ENCODE results near the gene CRYM. TPM values are rescaled to one million over a fixed set of nuclear protein-coding genes. Genes with fewer than 3 reads are reported as not detected.

CRYM gene
- total and polyA plus RNA-seq, 10 of the 15 experiments (the other 5 are each of a cell fraction or from before 2014, with no cell fraction given): 0.30 to 6.1 (median 3.9) TPM

GRCh38 chr16:21272253-21272652, 5.8 kb downstream of the CRYM start (continued):
- TF ChIP-seq EP300 (IDR thresholded peaks at IDR 0.05; ENCODE audit: borderline replicate concordance in 1 of 2, control insufficient read depth in 1 of 2, low read depth in 2 of 2, low read length in 2 of 2) (no peak), MYB (IDR thresholded peaks at IDR 0.05; ENCODE audit: borderline replicate concordance, low read depth, low read length) (no peak)

- ATAC-seq: no peak
- no peak overlapping the region for H3K4me3 ChIP-seq
- H3K9ac ChIP-seq (ENCODE audit: control insufficient read depth, insufficient read depth, low read length): no peak overlapping the region
- BruUV-seq (replicated peaks): no TSS peak
- 66% methylated on average over 9 of the region's 9 CpGs for WGBS (ENCODE audit: insufficient coverage, insufficient replicate concordance, low lambda C conversion rate, missing lambda C conversion rate)
- no peaks in the 10 kb centered on the region for H3K36me3 ChIP-seq (ENCODE audit: control insufficient read depth in 2 of 2, insufficient read depth in 2 of 2, low read length in 1 of 2)
- intact Hi-C loops (cut with micrococcal nuclease; ENCODE audit: unreplicated experiment): no loop called here
- no peak for FAIRE-seq
- CTCF ChIA-PET: no interaction called here
- TF ChIP-seq MTA3 (IDR thresholded peaks at IDR 0.05; ENCODE audit: borderline replicate concordance, low read length) (no peak), NR2F1 (conservative IDR thresholded peaks at IDR 0.05) (0 out of 2 replicates have a peak, but pooled peaks have one; percentile 24)
- SMC1A ChIA-PET (ENCODE audit: uncharacterized antibody, unreplicated experiment): interaction anchor here (1.3 kb wide), 1 partner anchor 15 kb away, joined by 3 read pairs; no protein-coding TSS in a partner anchor
- no peaks in the 10 kb centered on the region for H3K9me3 ChIP-seq (replicated peaks; ENCODE audit: control insufficient read depth, insufficient read depth, low read length)
- RAD21 ChIA-PET (ENCODE audit: unreplicated experiment): no interaction called here
- no peak overlapping the region for H3K4me2 ChIP-seq (ENCODE audit: control insufficient read depth, insufficient read depth)
- no peaks in the 10 kb centered on the region for H4K20me1 ChIP-seq (ENCODE audit: control insufficient read depth, insufficient read depth)
- POLR2A ChIA-PET: interaction anchor here (0.5 kb wide), 1 partner anchor 16 kb away, joined by 5 read pairs; no protein-coding TSS in a partner anchor
- in situ Hi-C loops (cut with MboI): no loop called here
- DNase-seq (ENCODE audit: low read depth, low spot score): no peak
- peaks cover 20% of the 10 kb centered on the region for H3K4me1 ChIP-seq (ENCODE audit: control insufficient read depth, insufficient read depth, low read length)
- H3K27me3 ChIP-seq (replicated peaks in 1 of 2; ENCODE audit: control insufficient read depth in 2 of 2, insufficient read depth in 2 of 2, low read length in 1 of 2): no peaks in the 10 kb centered on the region
- no peak overlapping the region for H3K27ac ChIP-seq (ENCODE audit: control insufficient read depth, insufficient read depth)
- no peak overlapping the region for H2AFZ ChIP-seq (ENCODE audit: control insufficient read depth, low read depth, low read length)
- H3K79me2 ChIP-seq (ENCODE audit: control insufficient read depth, insufficient read depth, low read length): no peaks in the 10 kb centered on the region
These were observed 9.9 kb downstream of the CRYM start for GRCh38 chr16:21268236-21268635.

GRCh38 chr16:21267298-21267697, 10.8 kb downstream of the CRYM start:
- ChIA-PET POLR2A (no interaction called here), RAD21 (ENCODE audit: unreplicated experiment) (no interaction called here), SMC1A (ENCODE audit: uncharacterized antibody, unreplicated experiment) (interaction anchor here (4.4 kb wide), 1 partner anchor 8 kb away, joined by 49 read pairs; the partner anchor contains the start of gene CRYM), CTCF (interaction anchor here (4.4 kb wide), 1 partner anchor 9 kb away, joined by 20 read pairs; the partner anchor contains the start of gene CRYM)
- BruUV-seq (replicated peaks): no TSS peak
- DNase-seq (ENCODE audit: low read depth, low spot score) (no peak), ATAC-seq (no peak), FAIRE-seq (no peak)
- no peaks in the 10 kb centered on the region for H4K20me1 ChIP-seq (ENCODE audit: control insufficient read depth, insufficient read depth)
- H3K9me3 ChIP-seq (replicated peaks; ENCODE audit: control insufficient read depth, insufficient read depth, low read length): no peaks in the 10 kb centered on the region
- H2AFZ ChIP-seq (ENCODE audit: control insufficient read depth, low read depth, low read length): no peak overlapping the region
- intact Hi-C loops (cut with micrococcal nuclease; ENCODE audit: unreplicated experiment) (no loop called here), in situ Hi-C loops (cut with MboI) (no loop called here)
- no peaks in the 10 kb centered on the region for H3K79me2 ChIP-seq (ENCODE audit: control insufficient read depth, insufficient read depth, low read length)
- peaks cover 15% of the 10 kb centered on the region for H3K4me1 ChIP-seq (ENCODE audit: control insufficient read depth, insufficient read depth, low read length)
- no peaks in the 10 kb centered on the region for H3K27me3 ChIP-seq (replicated peaks in 1 of 2; ENCODE audit: control insufficient read depth in 2 of 2, insufficient read depth in 2 of 2, low read length in 1 of 2)
- 62% methylated on average over 4 of the region's 4 CpGs for WGBS (ENCODE audit: insufficient coverage, insufficient replicate concordance, low lambda C conversion rate, missing lambda C conversion rate)
- no peak overlapping the region for H3K9ac ChIP-seq (ENCODE audit: control insufficient read depth, insufficient read depth, low read length)
- H3K4me2 ChIP-seq (ENCODE audit: control insufficient read depth, insufficient read depth): no peak overlapping the region
- no peak overlapping the region for H3K4me3 ChIP-seq
- TF ChIP-seq USF2 (IDR thresholded peaks at IDR 0.05; ENCODE audit: borderline replicate concordance, low read depth, low read length) (no peak), TCF12 (IDR thresholded peaks at IDR 0.05; ENCODE audit: low read depth, low read length) (no peak), DPF2 (IDR thresholded peaks at IDR 0.05) (no peak)
- H3K27ac ChIP-seq (ENCODE audit: control insufficient read depth, insufficient read depth): no peak overlapping the region
- no peaks in the 10 kb centered on the region for H3K36me3 ChIP-seq (ENCODE audit: control insufficient read depth in 2 of 2, insufficient read depth in 2 of 2, low read length in 1 of 2)
